HG03196 (cell line): ENCODE measurements around the gene DCAF8.

Experiments used
- ATAC-seq: cut with Tn5 transposase; IDR thresholded peaks from one replicate; pipeline ENCODE4 v1.9.1; 2021; ENCODE audit not compliant: unreplicated experiment

Gene DCAF8

GRCh38 chr1:160227034-160227433 lies 35.3 kb downstream of the DCAF8 start:
- no peak for ATAC-seq

GRCh38 chr1:160226623-160227022 lies 35.7 kb downstream of the DCAF8 start:
- no peak for ATAC-seq

GRCh38 chr1:160225345-160225744 lies 37.0 kb downstream of the DCAF8 start:
- ATAC-seq = no peak

GRCh38 chr1:160224606-160225005 lies 37.7 kb downstream of the DCAF8 start:
- ATAC-seq = no peak

GRCh38 chr1:160222546-160222945 lies 39.8 kb downstream of the DCAF8 start:
- ATAC-seq = no peak

GRCh38 chr1:160221089-160221488 lies 41.3 kb downstream of the DCAF8 start:
- ATAC-seq = no peak

GRCh38 chr1:160220301-160220700 lies 42.0 kb downstream of the DCAF8 start:
- ATAC-seq = no peak

- no peak for ATAC-seq
Observed at GRCh38 chr1:160219062-160219929, 43.1 kb downstream of the DCAF8 start.

GRCh38 chr1:160217481-160218051 lies 44.8 kb downstream of the DCAF8 start:
- no peak for ATAC-seq

GRCh38 chr1:160216301-160216700 lies 46.0 kb downstream of the DCAF8 start:
- no peak for ATAC-seq

- no peak for ATAC-seq
Observed at GRCh38 chr1:160214481-160215140, 47.7 kb downstream of the DCAF8 start.

- no peak for ATAC-seq
Observed at GRCh38 chr1:160211046-160211790, 51.1 kb downstream of the DCAF8 start.

- no peak for ATAC-seq
Observed at GRCh38 chr1:160210561-160210960, 51.8 kb downstream of the DCAF8 start.

GRCh38 chr1:160209321-160210046 lies 52.9 kb downstream of the DCAF8 start:
- no peak for ATAC-seq

- ATAC-seq = no peak
Observed at GRCh38 chr1:160208557-160209320, 53.6 kb downstream of the DCAF8 start.

GRCh38 chr1:160207771-160208556 lies 54.4 kb downstream of the DCAF8 start:
- no peak for ATAC-seq

GRCh38 chr1:160207118-160207650 lies 55.2 kb downstream of the DCAF8 start:
- ATAC-seq = no peak

- no peak for ATAC-seq
Observed at GRCh38 chr1:160206421-160207117, 55.8 kb downstream of the DCAF8 start.
